ENCODE results near the gene ANGEL1.
A peak's percentile ranks its signal among the peaks of the same experiment; 100 is the strongest.

ANGEL1 gene

GRCh38 chr14:76763096-76764041 is 49.3 kb downstream of the ANGEL1 start:
- ChIA-PET POLR2A (no interaction called here), CTCF (no interaction called here)
- TF ChIP-seq CTCF (IDR thresholded peaks at IDR 0.05; ENCODE audit: insufficient read depth, low read length, missing control alignments), result no peak
- no peak overlapping the region for H3K4me3 ChIP-seq (ENCODE audit: low read depth, low read length)
- no peak for DNase-seq (ENCODE audit: low read depth, low spot score)

GRCh38 chr14:76762411-76763095 is 50.1 kb downstream of the ANGEL1 start:
- peak overlapping the region; percentile 68 for H3K4me3 ChIP-seq (ENCODE audit: low read depth, low read length)
- CTCF ChIA-PET, result interaction anchor here (1.8 kb wide), 1 partner anchor 53 kb away, joined by 7 read pairs; no protein-coding TSS in a partner anchor
- POLR2A ChIA-PET, result no interaction called here
- TF ChIP-seq CTCF (IDR thresholded peaks at IDR 0.05; ENCODE audit: insufficient read depth, low read length, missing control alignments), result no peak
- DNase-seq (ENCODE audit: low read depth, low spot score), result no peak

- H3K4me3 ChIP-seq (ENCODE audit: low read depth, low read length), result peak overlapping the region; percentile 68
- DNase-seq (ENCODE audit: low read depth, low spot score), result no peak
- ChIA-PET CTCF (interaction anchor here (1.5 to 1.8 kb wide), 2 partner anchors 23 to 52 kb away, joined by 4 to 7 read pairs; no protein-coding TSS in a partner anchor), POLR2A (no interaction called here)
- no peak for TF ChIP-seq CTCF (IDR thresholded peaks at IDR 0.05; ENCODE audit: insufficient read depth, low read length, missing control alignments)
Observed at GRCh38 chr14:76761960-76762410, 50.7 kb downstream of the ANGEL1 start.

GRCh38 chr14:76761136-76761959 is 51.3 kb downstream of the ANGEL1 start, which contains the start of gene VASH1:
Gene VASH1, plus strand, starts transcription at chr14:76761468. Its CDS starts 1,354 bp downstream, at chr14:76762822.
- CTCF ChIA-PET, result interaction anchor here (1.2 to 1.8 kb wide), 3 partner anchors 22 to 51 kb away, joined by 3 to 7 read pairs (median 4); no protein-coding TSS in a partner anchor

More at GRCh38 chr14:76761136-76761959, 51.3 kb downstream of the ANGEL1 start, which contains the start of gene VASH1:
- POLR2A ChIA-PET, result no interaction called here
- TF ChIP-seq CTCF (IDR thresholded peaks at IDR 0.05; ENCODE audit: insufficient read depth, low read length, missing control alignments), result no peak
- DNase-seq (ENCODE audit: low read depth, low spot score), result no peak
- peak within 1 kb of the TSS; percentile 68 for H3K4me3 ChIP-seq (ENCODE audit: low read depth, low read length)
